ENCODE data around the gene CHKB. TPM values are rescaled to one million over a fixed set of nuclear protein-coding genes. Genes with fewer than 3 reads are reported as not detected.
A peak's percentile ranks its signal among the peaks of the same experiment; 100 is the strongest.

The CHKB gene
- total and polyA plus RNA-seq, 10 of the 15 experiments (the other 5 are each of a cell fraction or from before 2014, with no cell fraction given), result 10.0 to 93.9 (median 57.0) TPM

GRCh38 chr22:50621948-50622722 lies 39.5 kb upstream of the CHKB start (continued):
- no peak for TF ChIP-seq KAT2A (conservative IDR thresholded peaks at IDR 0.05; ENCODE audit: control insufficient read depth, low read depth, low read length)
- TF ChIP-seq SMARCA5 (IDR thresholded peaks at IDR 0.05), result peak; percentile 48; the same call in 1 of the 2 replicates
- no peak for TF ChIP-seq E4F1 (IDR thresholded peaks at IDR 0.05; ENCODE audit: borderline replicate concordance, partially characterized antibody)
- no peak for TF ChIP-seq LARP7 (IDR thresholded peaks at IDR 0.05)
- no peak for TF ChIP-seq MYC (IDR thresholded peaks at IDR 0.05; ENCODE audit: insufficient read depth, insufficient read length, insufficient replicate concordance, low read length, severe bottlenecking)
- TF ChIP-seq ZBED1 (IDR thresholded peaks at IDR 0.05; ENCODE audit: borderline replicate concordance), result no peak
- no peak; the same call in 1 of the 2 replicates for TF ChIP-seq ATF2 (IDR thresholded peaks at IDR 0.05; ENCODE audit: low read length)
- TF ChIP-seq STAT3 (IDR thresholded peaks at IDR 0.05; ENCODE audit: low read depth, low read length), result no peak
- TF ChIP-seq SKIL (IDR thresholded peaks at IDR 0.05; ENCODE audit: low read depth, poor library complexity, severe bottlenecking), result peak; percentile 44
- no peak for TF ChIP-seq HDGF (IDR thresholded peaks at IDR 0.05)
- TF ChIP-seq MEF2B (IDR thresholded peaks at IDR 0.05; ENCODE audit: partially characterized antibody, poor library complexity, severe bottlenecking), result no peak
- TF ChIP-seq HCFC1 (IDR thresholded peaks at IDR 0.05; ENCODE audit: low read length), result no peak
- no peak for TF ChIP-seq YBX1 (IDR thresholded peaks at IDR 0.05)
- TF ChIP-seq CHD2 (IDR thresholded peaks at IDR 0.05; ENCODE audit: borderline replicate concordance, low read depth, low read length), result no peak
- no peak for TF ChIP-seq BCL3 (IDR thresholded peaks at IDR 0.05; ENCODE audit: borderline replicate concordance, insufficient read depth, low read depth, low read length, poor library complexity, severe bottlenecking)
- 0 out of 4 replicates have a peak, but pooled peaks of 1 of the 2 experiments have one; percentile 4 for TF ChIP-seq EP300 (IDR thresholded peaks at IDR 0.05; ENCODE audit: borderline replicate concordance in 1 of 2, control insufficient read depth in 1 of 2, low read depth in 2 of 2, low read length in 2 of 2)
- TF ChIP-seq ZZZ3 (IDR thresholded peaks at IDR 0.05; ENCODE audit: control insufficient read depth, insufficient read length, low read depth), result no peak
- no peak for TF ChIP-seq BRCA1 (IDR thresholded peaks at IDR 0.05; ENCODE audit: low read depth, low read length)
- TF ChIP-seq TCF7 (IDR thresholded peaks at IDR 0.05; ENCODE audit: borderline replicate concordance), result no peak
- no peak for TF ChIP-seq CEBPB (IDR thresholded peaks at IDR 0.05; ENCODE audit: borderline replicate concordance in 1 of 2, low read depth in 2 of 2, low read length in 2 of 2)
- TF ChIP-seq POU2F2 (IDR thresholded peaks at IDR 0.05; ENCODE audit: borderline replicate concordance, low read depth, low read length), result no peak
- TF ChIP-seq JUND (IDR thresholded peaks at IDR 0.05; ENCODE audit: low read depth, low read length), result no peak

Data from GM12878 (cell line).